HepG2 (cell line): ENCODE measurements around the gene MAPK14. TPM values are rescaled to one million over a fixed set of nuclear protein-coding genes. Genes with fewer than 3 reads are reported as not detected.

Experiments used
- ERF ChIP-seq: IDR thresholded peaks from 2 replicates; pipeline ENCODE4 v1.6.1; 2018; ENCODE audit warnings: missing biosample characterization, missing genetic modification reagents
- EZH2 ChIP-seq: conservative IDR thresholded peaks from 2 replicates; pipeline ENCODE4 v1.6.1; 2012; ENCODE audit warnings: mild to moderate bottlenecking, low read depth, low read length, moderate library complexity
- MBD4 ChIP-seq: IDR thresholded peaks from 2 replicates; pipeline ENCODE4 v1.6.1; 2012; ENCODE audit warnings: low read length, inconsistent platforms, borderline replicate concordance
- NFYC ChIP-seq: IDR thresholded peaks from 2 replicates; pipeline ENCODE4 v1.6.1; 2016; ENCODE audit warnings: missing genetic modification reagents, missing compliant biosample characterization
- PAWR ChIP-seq: sonication (generic); formaldehyde crosslinking; IDR thresholded peaks from 2 replicates; pipeline ENCODE4 v1.4.0; 2020; ENCODE audit warnings: missing genetic modification reagents, mild to moderate bottlenecking, borderline replicate concordance
- RXRB ChIP-seq: IDR thresholded peaks from 2 replicates; pipeline ENCODE4 v1.6.1; 2016; ENCODE audit warnings: borderline replicate concordance, missing genetic modification reagents, missing compliant biosample characterization
- SMARCC2 ChIP-seq: fragments of 450-650 bp; IDR thresholded peaks from 2 replicates; pipeline ENCODE4 v1.6.1; 2017; ENCODE audit warnings: antibody characterized with exemption, mild to moderate bottlenecking
- TMF1 ChIP-seq: sonication (generic); formaldehyde crosslinking; IDR thresholded peaks from 2 replicates; pipeline ENCODE4 v1.8.1; 2022; ENCODE audit warnings: low read depth, missing genetic modification reagents
- YEATS2 ChIP-seq: sonication (generic); formaldehyde crosslinking; IDR thresholded peaks from 2 replicates; pipeline ENCODE4 v1.4.0; 2020; ENCODE audit warnings: missing genetic modification reagents, borderline replicate concordance
- YY1 ChIP-seq: IDR thresholded peaks from 2 replicates; pipeline ENCODE4 v1.6.1; 2011; ENCODE audit warnings: low read length, low read depth, moderate library complexity, mild to moderate bottlenecking; ENCODE audit not compliant: insufficient read depth, insufficient replicate concordance
- ZBTB49 ChIP-seq: sonication (generic); formaldehyde crosslinking; IDR thresholded peaks from 2 replicates; pipeline ENCODE4 v1.4.0; 2020; ENCODE audit warnings: missing genetic modification reagents, borderline replicate concordance
- ZFAT ChIP-seq: sonication (generic); formaldehyde crosslinking; conservative IDR thresholded peaks from 2 replicates; pipeline ENCODE4 v1.8.1; 2023; ENCODE audit warnings: missing genetic modification reagents, inconsistent platforms
- ZFP41 ChIP-seq: sonication (generic); formaldehyde crosslinking; IDR thresholded peaks from 2 replicates; pipeline ENCODE4 v1.4.0; 2020; ENCODE audit warnings: mild to moderate bottlenecking, missing genetic modification reagents, borderline replicate concordance
- ZNF10 ChIP-seq: sonication (generic); formaldehyde crosslinking; IDR thresholded peaks from 2 replicates; pipeline ENCODE4 v1.4.0; 2020; ENCODE audit warnings: mild to moderate bottlenecking, low read depth, missing genetic modification reagents, borderline replicate concordance
- ZNF124 ChIP-seq: sonication (generic); formaldehyde crosslinking; IDR thresholded peaks from 2 replicates; pipeline ENCODE4 v1.4.0; 2020; ENCODE audit warnings: missing genetic modification reagents
- ZNF143 ChIP-seq: sonication (generic); formaldehyde crosslinking; IDR thresholded peaks from 2 replicates; pipeline ENCODE4 v1.4.0; 2020; ENCODE audit warnings: missing genetic modification reagents
- ZNF451 ChIP-seq: sonication (generic); formaldehyde crosslinking; IDR thresholded peaks from 2 replicates; pipeline ENCODE4 v1.5.0; 2020; ENCODE audit warnings: mild to moderate bottlenecking, missing genetic modification reagents
- ZNF460 ChIP-seq: sonication (generic); formaldehyde crosslinking; IDR thresholded peaks from 2 replicates; pipeline ENCODE4 v1.5.1; 2020; ENCODE audit warnings: missing genetic modification reagents, mild to moderate bottlenecking, borderline replicate concordance
- ZNF546 ChIP-seq: sonication (generic); formaldehyde crosslinking; conservative IDR thresholded peaks from 2 replicates; pipeline ENCODE4 v1.8.1; 2023; ENCODE audit warnings: mild to moderate bottlenecking, missing genetic modification reagents
- ZNF558 ChIP-seq: sonication (generic); formaldehyde crosslinking; IDR thresholded peaks from 2 replicates; pipeline ENCODE4 v1.9.0; 2022; ENCODE audit warnings: mild to moderate bottlenecking, missing genetic modification reagents, borderline replicate concordance
- ZNF572 ChIP-seq: sonication (generic); formaldehyde crosslinking; IDR thresholded peaks from 2 replicates; pipeline ENCODE4 v1.5.1; 2020; ENCODE audit warnings: mild to moderate bottlenecking, missing genetic modification reagents
- ZNF780A ChIP-seq: sonication (generic); formaldehyde crosslinking; IDR thresholded peaks from 2 replicates; pipeline ENCODE4 v1.8.0; 2022; ENCODE audit warnings: mild to moderate bottlenecking, missing genetic modification reagents, moderate library complexity
- ZNF878 ChIP-seq: sonication (generic); formaldehyde crosslinking; IDR thresholded peaks from 2 replicates; pipeline ENCODE4 v1.8.1; 2023; ENCODE audit warnings: mild to moderate bottlenecking, missing genetic modification reagents, moderate library complexity
- polyA plus RNA-seq, 8 experiments: library from polyadenylated mRNA; depleted of rRNA in 3 of 8; stranded (reverse) in 7 of 8; unstranded in 1 of 8; fragments of >200 nt; fragmentation: Illumina TruSeq in 4 of 8; extraction: Trizol in 4 of 8; gene quantifications; 2 replicates each; pipeline versions ENCODE4 v1.2.1 to v1.2.3, GENCODE V29; 2011 to 2016; ENCODE audit warnings: low read depth in 4 of 8, missing spikeins in 1 of 8, mixed read lengths in 1 of 8; ENCODE audit not compliant: insufficient read depth in 1 of 8
- total RNA-seq, 5 experiments: library from RNA; depleted of rRNA; stranded (reverse); fragments of >200 nt; fragmentation: Illumina TruSeq; extraction: Trizol; gene quantifications; 2 replicates each; pipeline ENCODE4 v1.2.3, GENCODE V29; 2016; ENCODE audit warnings: low read depth in 1 of 5
- TF ChIP-seq, protein P1 (sequence below): sonication (generic); formaldehyde crosslinking; IDR thresholded peaks from 2 replicates; pipeline ENCODE4 v1.8.0; 2022; ENCODE audit warnings: missing genetic modification reagents, low read depth, mild to moderate bottlenecking, borderline replicate concordance
- TF ChIP-seq, protein P2 (sequence below): sonication (generic); formaldehyde crosslinking; IDR thresholded peaks from 2 replicates; pipeline ENCODE4 v1.9.0; 2021; ENCODE audit warnings: missing genetic modification reagents, borderline replicate concordance
- TF ChIP-seq, protein P3 (sequence below): sonication (generic); formaldehyde crosslinking; IDR thresholded peaks from 2 replicates; pipeline ENCODE4 v1.4.0; 2020; ENCODE audit warnings: missing genetic modification reagents

MAPK14 gene
- total and polyA plus RNA-seq, 2 of the 13 experiments (the other 11 are each of a cell fraction or from before 2014, with no cell fraction given) = 66.3 to 67.3 TPM

GRCh38 chr6:36075656-36076055, 48.0 kb downstream of the MAPK14 start (continued):
- TF ChIP-seq ZFAT = no peak
- TF ChIP-seq PAWR (CRISPR knock-in tag) = no peak
- TF ChIP-seq ZNF451 (CRISPR knock-in tag) = no peak
- TF ChIP-seq ZNF10 (CRISPR knock-in tag) = no peak
- no peak for TF ChIP-seq ZFP41 (CRISPR knock-in tag)
- no peak for TF ChIP-seq TMF1 (CRISPR knock-in tag)
- no peak for TF ChIP-seq ZNF143 (CRISPR knock-in tag)
- no peak for TF ChIP-seq SMARCC2
- TF ChIP-seq ZNF546 = no peak
- TF ChIP-seq, protein P1, sequence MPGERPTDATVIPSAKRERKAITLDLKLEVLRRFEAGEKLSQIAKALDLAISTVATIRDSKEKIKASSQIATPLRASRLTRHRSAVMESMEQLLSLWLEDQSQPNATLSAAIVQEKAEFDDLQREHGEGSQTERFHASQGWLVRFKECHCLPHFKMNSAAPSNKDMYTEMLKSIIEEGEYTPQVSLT (CRISPR knock-in tag) = no peak
- TF ChIP-seq NFYC (CRISPR knock-in tag) = no peak
- no peak for TF ChIP-seq ZNF460 (CRISPR knock-in tag)
- TF ChIP-seq YEATS2 = peak; percentile 21; the same call in 1 of the 2 replicates
- peak; percentile 41 for TF ChIP-seq ERF
- no peak for TF ChIP-seq YY1
- TF ChIP-seq, protein P2, sequence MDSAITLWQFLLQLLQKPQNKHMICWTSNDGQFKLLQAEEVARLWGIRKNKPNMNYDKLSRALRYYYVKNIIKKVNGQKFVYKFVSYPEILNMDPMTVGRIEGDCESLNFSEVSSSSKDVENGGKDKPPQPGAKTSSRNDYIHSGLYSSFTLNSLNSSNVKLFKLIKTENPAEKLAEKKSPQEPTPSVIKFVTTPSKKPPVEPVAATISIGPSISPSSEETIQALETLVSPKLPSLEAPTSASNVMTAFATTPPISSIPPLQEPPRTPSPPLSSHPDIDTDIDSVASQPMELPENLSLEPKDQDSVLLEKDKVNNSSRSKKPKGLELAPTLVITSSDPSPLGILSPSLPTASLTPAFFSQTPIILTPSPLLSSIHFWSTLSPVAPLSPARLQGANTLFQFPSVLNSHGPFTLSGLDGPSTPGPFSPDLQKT (CRISPR knock-in tag) = no peak
- TF ChIP-seq ZNF878 (CRISPR knock-in tag) = no peak
- TF ChIP-seq, protein P3, sequence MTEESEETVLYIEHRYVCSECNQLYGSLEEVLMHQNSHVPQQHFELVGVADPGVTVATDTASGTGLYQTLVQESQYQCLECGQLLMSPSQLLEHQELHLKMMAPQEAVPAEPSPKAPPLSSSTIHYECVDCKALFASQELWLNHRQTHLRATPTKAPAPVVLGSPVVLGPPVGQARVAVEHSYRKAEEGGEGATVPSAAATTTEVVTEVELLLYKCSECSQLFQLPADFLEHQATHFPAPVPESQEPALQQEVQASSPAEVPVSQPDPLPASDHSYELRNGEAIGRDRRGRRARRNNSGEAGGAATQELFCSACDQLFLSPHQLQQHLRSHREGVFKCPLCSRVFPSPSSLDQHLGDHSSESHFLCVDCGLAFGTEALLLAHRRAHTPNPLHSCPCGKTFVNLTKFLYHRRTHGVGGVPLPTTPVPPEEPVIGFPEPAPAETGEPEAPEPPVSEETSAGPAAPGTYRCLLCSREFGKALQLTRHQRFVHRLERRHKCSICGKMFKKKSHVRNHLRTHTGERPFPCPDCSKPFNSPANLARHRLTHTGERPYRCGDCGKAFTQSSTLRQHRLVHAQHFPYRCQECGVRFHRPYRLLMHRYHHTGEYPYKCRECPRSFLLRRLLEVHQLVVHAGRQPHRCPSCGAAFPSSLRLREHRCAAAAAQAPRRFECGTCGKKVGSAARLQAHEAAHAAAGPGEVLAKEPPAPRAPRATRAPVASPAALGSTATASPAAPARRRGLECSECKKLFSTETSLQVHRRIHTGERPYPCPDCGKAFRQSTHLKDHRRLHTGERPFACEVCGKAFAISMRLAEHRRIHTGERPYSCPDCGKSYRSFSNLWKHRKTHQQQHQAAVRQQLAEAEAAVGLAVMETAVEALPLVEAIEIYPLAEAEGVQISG (CRISPR knock-in tag) = no peak
- no peak for TF ChIP-seq ZNF124 (CRISPR knock-in tag)
- TF ChIP-seq ZNF572 (CRISPR knock-in tag) = no peak
- TF ChIP-seq ZNF558 = no peak
- TF ChIP-seq ZBTB49 (CRISPR knock-in tag) = no peak
- no peak for TF ChIP-seq ZNF780A
- no peak; the same call in 1 of the 2 replicates for TF ChIP-seq RXRB (CRISPR knock-in tag)
- no peak for TF ChIP-seq MBD4
- TF ChIP-seq EZH2 = no peak
